ENCODE results near the gene BASP1.
"Not testable (repeated sequence)": the region's sequence is repeated elsewhere in the genome, so short reads cannot be mapped to it uniquely, and the experiment has no call there.

The BASP1 gene

GRCh38 chr5:17257705-17258273 lies 40.4 kb downstream of the BASP1 start:
- no peak for DNase-seq

- no peak for DNase-seq
Observed at GRCh38 chr5:17258431-17258830, 41.0 kb downstream of the BASP1 start.

DNA sequence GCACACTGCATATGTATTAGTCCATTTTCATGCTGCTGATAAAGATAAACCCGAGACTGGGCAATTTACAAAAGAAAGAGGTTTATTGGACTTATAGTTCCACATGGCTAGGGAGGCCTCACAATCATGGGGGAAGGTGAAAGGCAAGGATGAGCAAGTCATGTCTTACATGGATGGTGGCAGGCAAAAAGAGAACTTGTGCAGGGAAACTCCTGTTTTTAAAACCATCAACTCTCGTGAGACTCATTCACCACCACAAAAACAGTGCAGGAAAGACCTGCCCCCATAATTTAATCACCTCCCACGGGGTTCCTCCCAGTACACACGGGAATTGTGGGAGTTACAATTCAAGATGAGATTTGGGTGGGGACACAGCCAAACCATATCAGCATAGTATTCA lies 41.6 kb downstream of the BASP1 start:
- not testable (repeated sequence) for DNase-seq

DNA sequence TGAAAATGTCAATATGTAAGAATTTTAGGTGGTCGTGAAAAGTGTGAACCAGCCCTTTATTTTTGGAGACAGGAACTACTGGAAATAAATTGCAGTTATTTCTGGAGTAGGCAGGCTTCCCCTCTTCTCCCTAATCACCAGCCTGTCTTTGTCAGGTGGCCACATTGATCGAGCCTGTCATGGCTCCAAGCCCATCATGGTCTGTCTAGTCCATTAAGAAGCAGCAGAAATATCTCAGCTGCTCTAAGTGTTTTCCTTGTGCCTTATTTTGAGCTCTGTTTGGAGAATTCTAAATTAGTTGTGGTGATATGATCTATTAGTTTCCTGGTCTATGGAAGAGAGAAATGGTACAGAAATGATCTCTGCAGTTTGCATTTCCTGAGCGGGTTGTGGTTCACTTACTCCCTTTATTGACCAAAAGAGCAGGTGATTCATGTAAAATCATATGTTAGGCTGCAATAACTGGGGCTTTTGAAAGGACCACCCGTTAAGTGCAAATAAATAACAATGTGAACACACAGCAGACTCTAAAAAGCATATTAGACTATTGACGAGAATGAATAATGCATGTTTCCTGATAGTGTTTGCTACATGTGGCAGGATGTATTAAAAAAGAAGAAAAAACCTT lies 42.3 kb downstream of the BASP1 start:
- no peak for DNase-seq

DNA sequence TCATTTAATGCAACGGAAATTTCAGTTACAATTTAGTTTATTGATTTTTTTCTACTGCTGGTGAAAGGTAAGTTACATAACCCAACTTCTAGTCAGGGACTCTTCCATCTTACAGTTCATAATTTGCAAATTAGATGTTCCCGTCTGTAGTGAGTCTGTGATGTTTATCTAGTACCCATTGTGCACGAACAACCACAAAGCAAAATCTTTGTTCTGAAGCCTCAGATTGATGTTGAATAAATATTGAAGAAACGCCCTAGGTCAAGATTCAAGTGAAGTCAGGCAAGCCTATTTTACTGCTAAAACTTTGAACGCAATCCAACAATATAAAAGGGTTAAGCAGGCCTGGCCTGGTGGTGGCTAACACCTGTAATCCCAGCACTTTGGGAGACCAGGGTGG lies 43.1 kb downstream of the BASP1 start:
- DNase-seq: no peak

GRCh38 chr5:17261075-17261474 lies 43.6 kb downstream of the BASP1 start:
- no peak for DNase-seq

DNA sequence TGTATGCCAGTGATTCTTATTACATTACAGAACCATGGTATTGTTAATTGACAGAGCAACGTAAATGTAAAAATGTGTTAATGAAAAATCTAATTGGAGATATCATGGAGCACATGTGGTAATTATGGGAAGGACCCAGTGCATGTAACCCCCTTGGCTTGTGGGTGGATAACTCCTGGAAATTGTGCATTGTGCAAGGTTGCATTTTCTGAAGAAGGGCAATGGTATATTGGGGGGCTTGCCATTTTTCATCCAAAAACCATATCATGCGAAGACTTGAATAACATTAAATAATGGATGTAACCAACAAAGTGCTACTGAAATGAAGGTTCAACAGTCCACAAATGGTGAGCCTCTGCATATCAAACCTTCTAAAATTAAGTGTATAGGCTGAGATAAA lies 47.6 kb downstream of the BASP1 start:
- DNase-seq: no peak

DNA sequence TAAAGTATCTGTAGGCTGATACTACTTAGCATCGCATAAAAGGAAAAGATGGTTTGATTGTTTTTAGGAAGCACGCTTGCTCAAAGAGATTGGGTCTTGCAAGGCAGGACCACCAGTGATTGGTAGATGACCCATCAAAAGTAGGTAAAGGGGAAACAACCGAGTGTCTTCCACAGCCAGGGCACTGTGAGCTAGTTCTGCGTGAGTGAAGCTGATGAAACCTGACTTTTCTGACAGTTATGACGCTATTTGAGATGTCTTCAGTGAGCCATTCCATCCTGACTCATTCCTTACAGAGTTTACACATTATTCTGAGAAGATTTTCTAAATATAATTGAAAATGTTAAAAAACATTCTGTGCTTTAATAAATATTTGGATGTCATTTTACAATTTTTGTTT lies 49.7 kb downstream of the BASP1 start:
- no peak for DNase-seq

GRCh38 chr5:17269201-17269600 lies 51.8 kb downstream of the BASP1 start:
- no peak for DNase-seq

- DNase-seq: no peak
Observed at GRCh38 chr5:17272111-17272510, 54.7 kb downstream of the BASP1 start.

DNA sequence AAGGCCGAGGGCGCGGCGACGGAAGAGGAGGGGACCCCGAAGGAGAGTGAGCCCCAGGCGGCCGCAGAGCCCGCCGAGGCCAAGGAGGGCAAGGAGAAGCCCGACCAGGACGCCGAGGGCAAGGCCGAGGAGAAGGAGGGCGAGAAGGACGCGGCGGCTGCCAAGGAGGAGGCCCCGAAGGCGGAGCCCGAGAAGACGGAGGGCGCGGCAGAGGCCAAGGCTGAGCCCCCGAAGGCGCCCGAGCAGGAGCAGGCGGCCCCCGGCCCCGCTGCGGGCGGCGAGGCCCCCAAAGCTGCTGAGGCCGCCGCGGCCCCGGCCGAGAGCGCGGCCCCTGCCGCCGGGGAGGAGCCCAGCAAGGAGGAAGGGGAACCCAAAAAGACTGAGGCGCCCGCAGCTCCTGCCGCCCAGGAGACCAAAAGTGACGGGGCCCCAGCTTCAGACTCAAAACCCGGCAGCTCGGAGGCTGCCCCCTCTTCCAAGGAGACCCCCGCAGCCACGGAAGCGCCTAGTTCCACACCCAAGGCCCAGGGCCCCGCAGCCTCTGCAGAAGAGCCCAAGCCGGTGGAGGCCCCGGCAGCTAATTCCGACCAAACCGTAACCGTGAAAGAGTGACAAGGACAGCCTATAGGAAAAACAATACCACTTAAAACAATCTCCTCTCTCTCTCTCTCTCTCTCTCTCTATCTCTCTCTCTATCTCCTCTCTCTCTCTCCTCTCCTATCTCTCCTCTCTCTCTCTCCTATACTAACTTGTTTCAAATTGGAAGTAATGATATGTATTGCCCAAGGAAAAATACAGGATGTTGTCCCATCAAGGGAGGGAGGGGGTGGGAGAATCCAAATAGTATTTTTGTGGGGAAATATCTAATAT lies 58.1 kb downstream of the BASP1 start:
- no peak for DNase-seq

DNA sequence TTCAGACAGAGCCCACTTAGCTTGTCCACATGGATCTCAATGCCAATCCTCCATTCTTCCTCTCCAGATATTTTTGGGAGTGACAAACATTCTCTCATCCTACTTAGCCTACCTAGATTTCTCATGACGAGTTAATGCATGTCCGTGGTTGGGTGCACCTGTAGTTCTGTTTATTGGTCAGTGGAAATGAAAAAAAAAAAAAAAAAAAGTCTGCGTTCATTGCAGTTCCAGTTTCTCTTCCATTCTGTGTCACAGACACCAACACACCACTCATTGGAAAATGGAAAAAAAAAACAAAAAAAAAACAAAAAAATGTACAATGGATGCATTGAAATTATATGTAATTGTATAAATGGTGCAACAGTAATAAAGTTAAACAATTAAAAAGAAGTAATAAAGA lies 59.0 kb downstream of the BASP1 start:
- DNase-seq: no peak

- DNase-seq: no peak
Observed at GRCh38 chr5:17277907-17278306, 60.5 kb downstream of the BASP1 start.

- DNase-seq: no peak
Observed at GRCh38 chr5:17278931-17279330, 61.5 kb downstream of the BASP1 start.

- no peak for DNase-seq
Observed at GRCh38 chr5:17279487-17279886, 62.1 kb downstream of the BASP1 start.

DNA sequence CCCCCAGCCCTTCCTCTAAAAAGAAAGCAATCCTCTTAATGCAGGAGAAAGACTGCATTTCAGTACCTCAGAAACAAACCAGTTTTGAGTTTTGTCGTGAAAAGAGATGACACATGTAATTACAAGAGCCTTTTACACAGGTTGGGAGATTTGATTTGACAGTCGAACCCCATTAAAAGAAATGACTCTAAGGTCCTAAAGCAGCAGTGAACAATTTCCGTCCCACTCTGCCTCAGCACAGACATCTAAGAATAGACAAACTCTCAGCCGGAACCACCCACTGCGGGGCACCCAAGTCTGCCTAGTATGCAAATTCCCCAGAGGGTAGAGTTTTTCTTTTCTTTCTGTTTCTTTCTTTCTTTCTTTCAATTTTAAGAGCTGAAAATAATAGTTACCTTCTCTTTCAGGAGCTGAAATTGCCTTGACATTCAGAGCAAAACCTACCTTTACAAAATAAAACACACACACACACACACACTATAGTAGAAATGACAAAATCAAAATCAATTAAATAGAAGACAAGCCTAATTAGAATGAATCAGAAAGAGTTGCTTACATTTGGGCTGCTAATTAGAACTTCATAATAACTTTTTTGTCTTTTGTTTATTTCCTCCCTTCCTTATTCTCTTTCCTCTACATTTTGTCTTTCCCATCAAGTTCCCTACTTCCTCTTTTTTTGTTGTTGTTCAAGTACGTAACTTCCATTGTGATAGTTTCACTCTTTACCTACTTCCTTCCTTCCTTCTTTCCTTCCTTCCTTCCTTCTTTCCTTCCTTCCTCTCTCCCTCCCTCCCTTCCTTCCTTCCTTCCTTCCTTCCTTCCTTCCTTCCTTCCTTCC lies 65.1 kb downstream of the BASP1 start:
- no peak for DNase-seq

DNA sequence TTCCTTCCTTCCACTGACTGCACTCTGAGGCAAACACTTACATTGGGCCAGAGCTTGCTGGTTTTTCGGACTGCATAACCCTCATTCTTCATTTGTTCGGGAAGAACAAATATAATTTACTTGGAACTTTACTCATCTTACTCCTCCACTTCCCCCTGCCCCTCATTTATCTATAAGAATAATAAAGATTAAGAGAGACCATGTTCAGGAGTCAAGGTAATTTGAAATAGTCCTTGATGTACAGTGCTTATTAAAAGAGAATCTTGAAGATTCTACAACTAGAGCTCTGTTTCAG lies 65.6 kb downstream of the BASP1 start:
- no peak for DNase-seq

- no peak for DNase-seq
Observed at GRCh38 chr5:17287501-17288155, 70.2 kb downstream of the BASP1 start.

GRCh38 chr5:17288570-17288969 lies 71.1 kb downstream of the BASP1 start:
- DNase-seq: no peak

DNA sequence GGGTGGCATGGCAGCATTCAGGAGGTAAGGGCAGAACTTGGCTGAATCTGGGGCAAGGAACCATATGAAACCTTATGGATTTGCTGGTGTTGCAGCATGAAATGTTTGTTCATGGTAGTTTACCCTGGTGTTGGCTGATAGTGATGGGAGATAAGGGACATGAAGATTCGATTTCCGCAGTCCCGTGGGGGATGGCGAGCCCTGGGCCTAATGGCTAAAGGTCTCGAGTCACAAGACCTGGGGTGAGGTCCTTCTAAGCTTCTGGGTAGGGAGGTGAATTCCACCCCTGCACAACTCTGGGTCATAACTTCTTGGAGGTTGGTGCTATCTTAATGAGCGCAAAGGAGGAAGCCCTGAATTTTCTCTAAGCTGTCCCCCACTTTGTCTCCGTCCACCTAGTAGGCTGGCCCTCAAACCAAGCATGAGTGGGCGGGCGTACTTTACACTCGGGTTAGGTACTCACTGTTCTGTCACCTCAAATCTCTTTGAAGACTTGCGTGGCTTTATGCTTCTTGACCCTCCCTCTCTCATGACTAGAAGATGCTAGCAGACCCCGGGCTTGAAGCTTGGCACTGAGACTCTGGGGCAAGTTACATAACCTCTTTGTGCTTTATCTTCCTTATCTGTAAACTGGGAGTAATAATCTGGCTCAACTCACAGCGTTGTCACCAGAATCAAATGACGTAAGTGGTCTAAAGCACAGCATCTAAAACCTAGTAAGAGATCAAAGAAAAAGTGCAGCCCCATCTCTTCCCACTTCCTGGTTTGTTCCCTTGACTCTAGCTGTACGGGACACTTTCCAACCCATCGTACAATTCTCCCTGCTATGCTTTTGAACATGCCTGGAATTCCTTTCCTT lies 72.5 kb downstream of the BASP1 start:
- DNase-seq: no peak

- no peak for DNase-seq
Observed at GRCh38 chr5:17290540-17290974, 73.1 kb downstream of the BASP1 start.

GRCh38 chr5:17292434-17293015 lies 75.1 kb downstream of the BASP1 start:
- no peak for DNase-seq

Measured in activated CD8-positive, alpha-beta memory T cell treated with anti-CD3 and anti-CD28 coated beads, Interleukin-2, amount 50 U/mL, for 48 hours (primary cell).